GM23248 (cell line): ENCODE results near the gene DENND1A.

Experiments
- EZH2 ChIP-seq: fragments of 200-600 bp; sonication (generic); IDR thresholded peaks from 2 replicates; pipeline ENCODE4 v1.6.1; 2018; ENCODE audit warnings: antibody characterized with exemption, mild to moderate bottlenecking; ENCODE audit not compliant: insufficient read depth, poor library complexity, severe bottlenecking
- EZH2phosphoT487 ChIP-seq: fragments of 200-600 bp; sonication (generic); IDR thresholded peaks from 2 replicates; pipeline ENCODE4 v1.6.1; 2018; ENCODE audit warnings: antibody characterized with exemption, moderate library complexity, mild to moderate bottlenecking, low read depth; ENCODE audit not compliant: insufficient read depth

DNA sequence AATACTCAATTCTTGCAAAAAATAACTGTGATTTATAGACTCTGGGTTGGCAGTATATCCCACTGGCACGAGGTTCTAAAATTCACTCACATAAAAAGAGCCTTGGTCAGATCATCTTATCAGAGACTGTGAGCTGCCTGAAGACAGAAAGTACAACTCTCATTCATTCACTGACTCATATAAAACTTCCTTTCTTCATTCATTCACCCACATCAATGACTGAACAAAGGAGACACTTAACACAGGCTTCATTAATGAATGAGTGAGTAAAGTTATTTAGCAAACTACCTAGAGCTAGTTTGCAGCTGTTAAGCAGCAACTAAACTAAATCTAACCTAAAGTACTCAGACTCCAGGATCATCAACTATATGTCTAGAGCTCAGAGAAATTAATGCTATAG, 214.7 kb downstream of the DENND1A start:
- no peak for TF ChIP-seq EZH2
- TF ChIP-seq EZH2phosphoT487 = no peak
